ENCODE results near the gene XYLT1. TPM values are rescaled to one million over a fixed set of nuclear protein-coding genes. Genes with fewer than 3 reads are reported as not detected.

XYLT1 gene
- total and polyA plus RNA-seq, 10 of the 15 experiments (the other 5 are each of a cell fraction or from before 2014, with no cell fraction given): 0.88 to 14.8 (median 5.8) TPM

- H3K4me1 ChIP-seq (ENCODE audit: control insufficient read depth, insufficient read depth, low read length): no peaks in the 10 kb centered on the region; the same call in 1 of the 2 replicates
- H3K27me3 ChIP-seq (replicated peaks in 1 of 2; ENCODE audit: control insufficient read depth in 2 of 2, insufficient read depth in 2 of 2, low read length in 1 of 2): no peaks in the 10 kb centered on the region
- no peak overlapping the region for H2AFZ ChIP-seq (ENCODE audit: control insufficient read depth, low read depth, low read length)
- H3K4me3 ChIP-seq: no peak overlapping the region
- ATAC-seq (peak; percentile 72), DNase-seq (ENCODE audit: low read depth, low spot score) (no peak), FAIRE-seq (peak; percentile 31)
- H3K9ac ChIP-seq (ENCODE audit: control insufficient read depth, insufficient read depth, low read length): no peak overlapping the region
- 19% methylated on average over 4 of the region's 4 CpGs for WGBS (ENCODE audit: insufficient coverage, insufficient replicate concordance, low lambda C conversion rate, missing lambda C conversion rate)
- no peaks in the 10 kb centered on the region for H3K9me3 ChIP-seq (replicated peaks; ENCODE audit: control insufficient read depth, insufficient read depth, low read length)
- CTCF ChIA-PET: interaction anchor here (0.8 to 2.2 kb wide), 3 partner anchors 53 to 250 kb away, joined by 3 to 6 read pairs (median 4); no protein-coding TSS in a partner anchor
- no peaks in the 10 kb centered on the region; a peak in 2 of 4 replicates for H3K36me3 ChIP-seq (ENCODE audit: control insufficient read depth in 2 of 2, insufficient read depth in 2 of 2, low read length in 1 of 2)
- no peaks in the 10 kb centered on the region for H4K20me1 ChIP-seq (ENCODE audit: control insufficient read depth, insufficient read depth)
- no peak overlapping the region for H3K27ac ChIP-seq (ENCODE audit: control insufficient read depth, insufficient read depth)
- peak; percentile 21; the same call in 1 of the 2 replicates for TF ChIP-seq ATF7 (IDR thresholded peaks at IDR 0.05; ENCODE audit: low read depth)
- TF ChIP-seq SRF (IDR thresholded peaks at IDR 0.05; ENCODE audit: low read depth in 2 of 2, low read length in 2 of 2): peak in 1 of 2 experiments; percentile 70; a peak in 2 of 4 replicates
- TF ChIP-seq KDM1A (IDR thresholded peaks at IDR 0.05; ENCODE audit: borderline replicate concordance): no peak
- 0 out of 2 replicates have a peak, but pooled peaks have one; percentile 11 for TF ChIP-seq NFYB (IDR thresholded peaks at IDR 0.05; ENCODE audit: insufficient read depth, low read depth, low read length)
- TF ChIP-seq NFIC (IDR thresholded peaks at IDR 0.05; ENCODE audit: low read depth, low read length): 0 out of 2 replicates have a peak, but pooled peaks have one; percentile 23
- no peak for TF ChIP-seq NFXL1 (IDR thresholded peaks at IDR 0.05; ENCODE audit: borderline replicate concordance)
- no peak for TF ChIP-seq SMARCA5 (IDR thresholded peaks at IDR 0.05)
- peak; percentile 36; the same call in 1 of the 2 replicates for TF ChIP-seq NR2F1 (conservative IDR thresholded peaks at IDR 0.05)
- peak; percentile 36 for TF ChIP-seq MEF2B (IDR thresholded peaks at IDR 0.05; ENCODE audit: partially characterized antibody, poor library complexity, severe bottlenecking)
- TF ChIP-seq IKZF2 (IDR thresholded peaks at IDR 0.05): peak in 1 of 2 experiments; percentile 26; a peak in 1 of 4 replicates
- TF ChIP-seq RUNX3 (IDR thresholded peaks at IDR 0.05; ENCODE audit: low read length): peak; percentile 54
- peak; percentile 57 for TF ChIP-seq MTA2 (IDR thresholded peaks at IDR 0.05; ENCODE audit: low read depth)
- TF ChIP-seq NBN (IDR thresholded peaks at IDR 0.05): peak; percentile 51; the same call in 1 of the 2 replicates
- no peak for TF ChIP-seq ETV6 (conservative IDR thresholded peaks at IDR 0.05 in 1 of 2, IDR thresholded peaks at IDR 0.05 in 1 of 2; ENCODE audit: borderline replicate concordance in 1 of 2, low read depth in 1 of 2)
- TF ChIP-seq GATAD2B (conservative IDR thresholded peaks at IDR 0.05; ENCODE audit: low read depth): 0 out of 2 replicates have a peak, but pooled peaks have one; percentile 34
- TF ChIP-seq IKZF1 (conservative IDR thresholded peaks at IDR 0.05): peak; percentile 34; the same call in 1 of the 2 replicates
- no TSS peak for BruUV-seq (replicated peaks)
- H3K4me2 ChIP-seq (ENCODE audit: control insufficient read depth, insufficient read depth): no peak overlapping the region
- RAD21 ChIA-PET (ENCODE audit: unreplicated experiment): interaction anchor here (1.0 to 2.0 kb wide), 6 partner anchors 13 to 200 kb away, joined by 3 to 7 read pairs (median 5); no protein-coding TSS in a partner anchor
- SMC1A ChIA-PET (ENCODE audit: uncharacterized antibody, unreplicated experiment): interaction anchor here (0.8 to 1.8 kb wide), 6 partner anchors 13 to 243 kb away, joined by 3 to 10 read pairs (median 4); no protein-coding TSS in a partner anchor
- no peaks in the 10 kb centered on the region for H3K79me2 ChIP-seq (ENCODE audit: control insufficient read depth, insufficient read depth, low read length)
- POLR2A ChIA-PET: interaction anchor here (0.6 kb wide), 2 partner anchors 10 to 36 kb away, joined by 3 to 6 read pairs; no protein-coding TSS in a partner anchor
- in situ Hi-C loops (cut with MboI): no loop called here
- intact Hi-C loops (cut with micrococcal nuclease; ENCODE audit: unreplicated experiment): no loop called here
These were observed 245.9 kb downstream of the XYLT1 start for GRCh38 chr16:17224879-17225281.

Data from GM12878 (cell line).